Thyroid gland (tissue), 4 donors: ENCODE data around the gene SUSD3.

Experiments
- POLR2A ChIP-seq, 2 donors: fragments of 450-650 bp; IDR thresholded peaks; one replicate each; pipeline ENCODE4 v1.6.1; 2017; ENCODE audit warnings: antibody characterized with exemption in 2 of 2, mild to moderate bottlenecking in 2 of 2, moderate library complexity in 1 of 2
- TF ChIP-seq, protein P1 (sequence below), 6 experiments: fragments of 200-600 bp in 3 of 6; fragments of 450-650 bp in 3 of 6; sonication (generic) in 3 of 6; IDR thresholded peaks; one replicate each; pipeline ENCODE4 v1.5.1; 2016 to 2019; ENCODE audit warnings: antibody characterized with exemption in 6 of 6, mild to moderate bottlenecking in 2 of 6, inconsistent platforms in 1 of 6, moderate library complexity in 1 of 6

DNA sequence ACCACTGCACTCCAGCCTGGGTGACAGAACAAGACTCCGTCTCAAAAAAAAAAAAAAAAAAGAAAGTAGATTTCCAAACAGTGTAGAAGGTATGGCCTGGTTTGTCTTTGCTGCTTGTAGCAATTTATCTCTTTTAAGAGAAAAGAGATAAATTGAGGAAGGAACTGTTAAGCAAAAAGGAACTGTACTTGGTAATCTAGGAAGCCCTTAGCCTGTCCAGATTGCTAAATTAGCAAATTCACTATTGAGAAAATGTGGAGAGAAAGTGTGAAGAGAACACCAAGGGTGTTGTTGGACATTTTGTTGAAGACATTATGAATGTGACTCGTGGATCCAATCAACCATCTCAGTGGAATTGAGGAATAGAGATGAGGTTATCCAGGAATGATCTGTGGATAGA lies 13.0 kb upstream of the SUSD3 start:
- TF ChIP-seq POLR2A (IDR thresholded peaks at IDR 0.05) = no peak
- TF ChIP-seq, protein P1, sequence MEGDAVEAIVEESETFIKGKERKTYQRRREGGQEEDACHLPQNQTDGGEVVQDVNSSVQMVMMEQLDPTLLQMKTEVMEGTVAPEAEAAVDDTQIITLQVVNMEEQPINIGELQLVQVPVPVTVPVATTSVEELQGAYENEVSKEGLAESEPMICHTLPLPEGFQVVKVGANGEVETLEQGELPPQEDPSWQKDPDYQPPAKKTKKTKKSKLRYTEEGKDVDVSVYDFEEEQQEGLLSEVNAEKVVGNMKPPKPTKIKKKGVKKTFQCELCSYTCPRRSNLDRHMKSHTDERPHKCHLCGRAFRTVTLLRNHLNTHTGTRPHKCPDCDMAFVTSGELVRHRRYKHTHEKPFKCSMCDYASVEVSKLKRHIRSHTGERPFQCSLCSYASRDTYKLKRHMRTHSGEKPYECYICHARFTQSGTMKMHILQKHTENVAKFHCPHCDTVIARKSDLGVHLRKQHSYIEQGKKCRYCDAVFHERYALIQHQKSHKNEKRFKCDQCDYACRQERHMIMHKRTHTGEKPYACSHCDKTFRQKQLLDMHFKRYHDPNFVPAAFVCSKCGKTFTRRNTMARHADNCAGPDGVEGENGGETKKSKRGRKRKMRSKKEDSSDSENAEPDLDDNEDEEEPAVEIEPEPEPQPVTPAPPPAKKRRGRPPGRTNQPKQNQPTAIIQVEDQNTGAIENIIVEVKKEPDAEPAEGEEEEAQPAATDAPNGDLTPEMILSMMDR (IDR thresholded peaks at IDR 0.05) = no peak
